Stimulated activated CD4-positive, alpha-beta T cell treated with anti-CD3 and anti-CD28 coated beads, Interleukin-2, amount 100 ng/mL, for 48 hours (primary cell): ENCODE measurements around the gene PSMB8.
A peak's percentile ranks its signal among the peaks of the same experiment; 100 is the strongest.
"Not testable (repeated sequence)": the region's sequence is repeated elsewhere in the genome, so short reads cannot be mapped to it uniquely, and the experiment has no call there.

Experiments used
- DNase-seq, 2 donors: peaks; one replicate each; pipeline ENCODE4 v3.0.0-alpha.2; 2020

PSMB8 gene

DNA sequence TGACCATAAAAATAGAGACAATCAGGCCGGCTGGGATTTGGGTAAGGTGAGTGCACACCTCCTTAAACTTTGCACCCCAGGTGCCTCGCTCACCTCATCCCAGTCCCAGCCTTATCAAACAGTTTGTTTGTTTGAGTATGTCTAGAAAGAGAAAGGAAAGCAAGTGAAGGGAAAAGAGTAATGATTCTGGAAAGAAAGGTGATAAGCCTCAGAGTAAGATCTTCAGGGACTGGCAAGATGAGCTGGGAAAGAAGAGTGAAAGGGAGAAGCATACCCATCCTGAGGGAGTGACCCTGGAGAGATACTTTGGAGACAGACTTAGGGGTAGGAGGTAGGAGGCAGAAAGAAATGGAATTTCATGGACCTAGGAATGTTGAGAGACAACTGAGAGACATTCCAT lies 7.0 kb downstream of the PSMB8 start:
- DNase-seq = no peak

GRCh38 chr6:32835167-32835893 lies 8.5 kb downstream of the PSMB8 start:
- no peak for DNase-seq

- no peak for DNase-seq
Measured at GRCh38 chr6:32833664-32834063, 10.2 kb downstream of the PSMB8 start.

GRCh38 chr6:32832535-32832934 lies 11.3 kb downstream of the PSMB8 start:
- no peak for DNase-seq

DNA sequence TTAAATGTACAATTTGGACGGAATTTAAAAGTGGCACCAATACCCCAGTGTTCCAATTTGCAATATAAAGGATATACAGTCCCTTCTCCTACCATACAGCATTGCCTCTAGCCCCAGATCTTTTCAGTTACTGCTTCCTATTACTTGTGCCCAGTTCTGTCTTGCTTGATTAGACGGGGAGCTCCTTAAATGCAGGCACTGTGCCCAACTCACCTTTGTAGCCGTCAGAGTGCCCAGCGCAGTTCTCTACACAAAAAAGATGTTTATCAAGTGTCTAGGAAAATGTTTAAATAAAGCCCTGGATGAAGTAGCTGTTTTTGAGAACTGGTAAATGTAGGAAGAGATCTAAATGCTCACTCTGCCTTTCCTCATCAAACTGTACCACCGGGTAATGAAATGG lies 12.9 kb downstream of the PSMB8 start:
- DNase-seq = no peak

- no peak for DNase-seq
Measured at GRCh38 chr6:32830017-32830416, 13.8 kb downstream of the PSMB8 start.

DNA sequence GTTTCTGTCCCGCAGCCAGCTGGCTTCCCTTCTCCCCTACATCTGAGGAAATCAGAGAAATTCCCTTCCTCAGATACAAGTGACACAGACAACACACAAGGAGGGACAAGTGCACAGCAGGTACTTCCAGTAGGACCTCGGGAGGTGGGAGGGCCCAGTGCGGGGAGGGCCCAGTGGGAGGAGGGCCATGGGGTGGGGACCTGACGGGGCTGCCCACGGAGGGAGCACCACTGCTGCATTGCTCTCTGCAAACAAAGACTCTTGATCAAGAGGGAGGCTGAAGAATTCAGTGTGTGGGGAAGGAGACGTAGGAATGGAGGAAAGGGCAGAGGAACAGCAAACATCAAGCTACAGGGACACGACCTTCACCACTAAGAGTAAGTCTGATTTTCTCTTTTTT lies 14.4 kb downstream of the PSMB8 start:
- DNase-seq = no peak

DNA sequence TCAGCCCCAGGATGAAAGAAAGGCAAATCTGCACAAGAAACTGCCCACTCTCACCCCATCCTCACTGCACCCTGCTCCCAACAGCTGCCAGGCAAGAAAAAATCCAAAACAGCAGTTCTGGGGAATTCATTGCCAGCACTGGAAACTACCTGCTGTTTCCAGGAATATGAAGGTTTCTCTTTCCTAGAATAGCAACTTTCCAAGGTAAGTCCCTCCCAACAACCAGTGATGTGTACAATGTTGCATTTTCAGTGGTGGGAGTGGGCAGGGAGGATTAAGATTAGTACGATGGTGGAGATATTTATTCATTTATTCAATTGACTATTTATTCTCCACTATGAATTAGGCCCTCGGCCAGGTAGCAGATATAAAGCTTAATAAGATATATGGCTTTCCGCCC lies 16.8 kb downstream of the PSMB8 start:
- DNase-seq = no peak

DNA sequence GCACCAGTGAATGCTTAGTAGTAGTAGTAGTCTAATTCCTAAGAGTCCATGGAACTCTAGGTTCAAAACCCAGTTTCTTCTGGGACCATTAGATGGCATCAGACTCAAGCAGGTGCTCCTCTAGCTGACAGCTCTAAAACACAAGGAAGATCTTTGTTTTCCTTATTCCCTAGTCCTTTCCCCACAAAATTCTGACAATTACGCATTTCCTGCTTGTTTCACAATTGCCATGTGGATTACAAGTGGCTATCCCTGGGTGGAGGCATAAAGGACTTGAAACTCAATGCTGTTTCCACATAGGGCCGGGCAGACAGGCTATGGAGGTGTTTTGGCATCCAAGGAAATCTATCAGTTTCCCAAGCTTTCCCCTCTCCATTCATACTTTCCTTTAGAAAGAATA lies 17.9 kb downstream of the PSMB8 start:
- no peak for DNase-seq

- DNase-seq = no peak
Measured at GRCh38 chr6:32819729-32820128, 24.1 kb downstream of the PSMB8 start.

- DNase-seq = no peak
Measured at GRCh38 chr6:32818867-32819266, 25.0 kb downstream of the PSMB8 start.

- no peak for DNase-seq
Measured at GRCh38 chr6:32816746-32817204, 27.1 kb downstream of the PSMB8 start, which contains the start of gene HLA-DOB. Gene HLA-DOB (minus strand): TSS chr6:32817002. CDS start chr6:32816951, 51 bp downstream.

DNA sequence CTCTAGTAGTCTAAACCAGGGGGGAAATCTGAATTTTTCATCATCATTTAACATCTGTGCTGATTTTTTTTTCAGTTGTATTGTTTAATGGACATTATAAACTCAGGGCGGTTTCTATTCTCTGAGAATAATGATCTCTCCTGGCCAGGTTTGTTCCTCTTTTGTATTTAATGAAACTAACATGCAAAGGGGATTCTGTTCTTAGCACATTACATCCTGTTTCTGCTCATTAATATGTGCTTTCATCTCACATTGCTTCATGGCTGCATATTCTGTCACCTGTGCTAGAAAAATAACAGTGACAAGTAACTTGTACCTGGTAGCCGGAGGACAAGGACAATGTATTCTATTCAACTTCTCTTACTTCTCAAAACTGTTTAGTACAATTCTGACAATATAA lies 27.9 kb downstream of the PSMB8 start:
- DNase-seq = no peak

GRCh38 chr6:32815115-32815514 lies 28.7 kb downstream of the PSMB8 start:
- no peak for DNase-seq

- DNase-seq = no peak
Measured at GRCh38 chr6:32814145-32814544, 29.7 kb downstream of the PSMB8 start.

GRCh38 chr6:32809171-32809570 lies 34.7 kb downstream of the PSMB8 start:
- DNase-seq = no peak

- DNase-seq = no peak
Measured at GRCh38 chr6:32807020-32807580, 36.7 kb downstream of the PSMB8 start.

GRCh38 chr6:32805404-32805803 lies 38.4 kb downstream of the PSMB8 start:
- not testable (repeated sequence) for DNase-seq

GRCh38 chr6:32803416-32803815 lies 40.4 kb downstream of the PSMB8 start:
- DNase-seq = no peak

DNA sequence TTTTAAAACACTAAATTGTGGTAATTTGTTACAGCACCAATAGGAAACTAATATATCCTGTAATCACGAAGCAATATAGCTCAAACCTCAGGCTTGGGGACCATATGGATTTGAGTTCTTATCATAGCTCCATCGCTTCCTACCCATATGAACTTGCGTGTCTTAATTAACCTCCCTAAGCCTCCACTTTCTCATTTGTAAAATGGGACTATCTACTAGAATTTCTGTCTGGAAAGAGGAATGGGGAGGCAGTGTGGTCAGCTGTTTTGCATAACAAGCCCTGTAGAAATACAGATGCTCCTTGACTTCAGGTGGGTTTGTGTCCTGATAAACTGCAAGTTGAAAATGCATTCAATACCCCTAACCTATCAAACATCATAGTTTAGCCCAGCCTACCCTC lies 44.1 kb downstream of the PSMB8 start:
- no peak for DNase-seq

GRCh38 chr6:32799168-32799567 lies 44.7 kb downstream of the PSMB8 start:
- no peak for DNase-seq

DNA sequence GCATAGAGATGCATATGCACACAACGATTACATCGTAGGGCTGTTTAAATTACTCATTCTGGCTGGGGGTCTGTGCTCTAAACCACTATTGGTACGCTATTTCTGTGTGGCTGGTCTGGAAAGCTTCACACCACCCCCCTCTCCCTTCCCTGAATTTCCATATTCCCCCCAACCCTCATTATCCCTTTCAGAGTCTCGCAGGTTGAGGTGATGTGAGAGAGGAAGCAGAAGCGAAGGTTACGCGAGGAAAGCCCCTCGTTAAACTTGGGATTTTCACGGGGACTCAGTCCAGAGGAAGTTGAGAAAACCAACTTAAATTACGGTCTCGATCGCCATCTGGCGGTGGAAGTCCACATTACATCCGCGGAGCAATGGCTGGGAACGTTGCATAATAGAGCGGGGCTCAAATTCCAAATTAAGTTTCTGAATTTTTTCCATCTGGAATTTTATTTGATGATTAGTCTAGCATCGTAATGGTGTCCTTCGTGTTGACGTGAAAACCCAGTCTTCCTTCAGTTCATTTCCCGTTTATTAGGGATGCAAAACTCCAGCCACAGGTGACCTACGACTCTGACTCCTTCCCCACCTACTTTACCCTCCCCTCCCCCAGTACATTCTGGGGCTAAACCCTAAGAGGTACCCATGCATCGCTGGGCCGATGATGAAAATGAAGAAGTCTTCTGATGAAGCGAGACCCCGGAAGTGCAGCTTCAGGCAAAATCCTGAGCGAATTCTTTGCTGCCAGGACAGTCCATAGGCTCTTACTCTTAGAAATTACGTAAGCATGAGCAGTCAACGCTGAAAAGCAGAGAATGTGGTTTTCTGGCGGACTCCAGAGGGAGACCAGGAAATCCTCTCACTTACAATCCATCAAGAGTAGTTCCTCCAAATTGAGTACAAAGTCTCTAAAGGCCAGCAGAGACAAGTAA lies 46.7 kb downstream of the PSMB8 start:
- DNase-seq = peak; percentile 80 to 81

GRCh38 chr6:32794510-32794909 lies 49.3 kb downstream of the PSMB8 start:
- DNase-seq = no peak
